ENCODE data around the gene ACAD9. TPM values are rescaled to one million over a fixed set of nuclear protein-coding genes. Genes with fewer than 3 reads are reported as not detected.

ACAD9 gene
- total and polyA plus RNA-seq, 12 donors, result 20.8 to 45.9 (median 37.2) TPM

- no peak overlapping the region for H3K27ac ChIP-seq
- TF ChIP-seq CTCF (IDR thresholded peaks at IDR 0.05), result no peak
- H3K36me3 ChIP-seq, result peaks cover 0 to 82% (median 13%) of the 10 kb centered on the region in 9 donors
- H3K9me3 ChIP-seq, result no peaks in the 10 kb centered on the region
- no peak for DNase-seq
- peaks cover 0 to 30% (median 15%) of the 10 kb centered on the region in 9 donors for H3K4me1 ChIP-seq
- ATAC-seq, result no peak
- H3K4me3 ChIP-seq, result no peak overlapping the region
- intact Hi-C loops (cut with DNase I), result no loop called here
- H3K27me3 ChIP-seq, result no peaks in the 10 kb centered on the region
- 95 to 100% methylated on average over 1 of the region's 1 CpG for WGBS, 2 donors
These were observed 5.6 kb downstream of the ACAD9 start for GRCh38 chr3:128884992-128885391.

DNA sequence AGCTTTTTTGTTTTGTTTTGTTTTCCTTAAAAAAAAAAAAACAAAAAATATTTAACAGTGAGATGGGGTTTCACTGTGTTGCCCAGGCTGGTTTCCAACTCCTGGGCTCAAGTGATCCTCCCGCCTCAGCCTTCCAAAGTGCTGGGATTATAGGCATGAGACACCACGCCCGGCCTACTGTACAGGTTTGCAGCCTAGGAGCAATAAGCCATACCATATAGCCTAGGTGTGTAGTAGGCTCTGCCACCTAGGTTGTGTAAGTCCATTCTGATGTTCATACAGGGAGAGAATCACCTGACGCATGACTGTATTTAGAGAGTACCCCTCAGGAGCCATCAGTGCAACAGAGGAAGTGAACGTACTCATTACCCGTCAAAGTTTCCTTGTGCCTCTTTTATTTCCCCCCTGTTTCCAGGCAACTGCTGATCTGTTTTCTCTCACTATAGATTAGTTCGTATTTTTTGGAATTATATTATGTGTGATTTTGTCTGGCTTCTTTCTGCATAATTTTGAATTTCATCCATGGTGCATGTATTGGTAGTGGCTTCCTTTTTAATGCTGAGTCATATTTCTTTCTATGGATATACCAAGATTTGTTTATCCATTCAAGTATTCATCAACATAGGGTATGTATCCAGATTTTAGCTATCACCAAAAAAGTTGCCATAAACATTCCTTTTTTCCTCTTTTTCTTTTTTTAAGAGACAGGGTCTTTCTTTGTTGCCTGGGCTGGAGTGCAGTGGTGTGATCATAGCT lies 9.9 kb downstream of the ACAD9 start:
- intact Hi-C loops (cut with DNase I), result no loop called here
- peaks cover 0 to 88% (median 18%) of the 10 kb centered on the region in 9 donors for H3K36me3 ChIP-seq
- ATAC-seq (no peak), DNase-seq (no peak)
- no peaks in the 10 kb centered on the region for H3K9me3 ChIP-seq
- no peak overlapping the region for H3K27ac ChIP-seq
- H3K4me3 ChIP-seq, result no peak overlapping the region
- WGBS, 2 donors, result 94 to 96% methylated on average over 7 of the region's 7 CpGs
- no peaks in the 10 kb centered on the region for H3K27me3 ChIP-seq
- no peaks in the 10 kb centered on the region for H3K4me1 ChIP-seq
- TF ChIP-seq CTCF (IDR thresholded peaks at IDR 0.05), result no peak

- H3K27me3 ChIP-seq, result no peaks in the 10 kb centered on the region
- 79 to 80% methylated on average over 11 of the region's 11 CpGs for WGBS, 2 donors
- no peak overlapping the region for H3K27ac ChIP-seq
- DNase-seq, result no peak
- intact Hi-C loops (cut with DNase I), result no loop called here
- no peak overlapping the region for H3K4me3 ChIP-seq
- TF ChIP-seq CTCF (IDR thresholded peaks at IDR 0.05), result no peak
- peaks cover 0 to 99% (median 62%) of the 10 kb centered on the region in 9 donors for H3K36me3 ChIP-seq
- H3K9me3 ChIP-seq, result no peaks in the 10 kb centered on the region
- ATAC-seq, result peak in 2 of 8 donors; percentile 19 to 34
- peaks cover 0 to 6% (median 0%) of the 10 kb centered on the region in 9 donors for H3K4me1 ChIP-seq
These were observed 16.6 kb downstream of the ACAD9 start for GRCh38 chr3:128895843-128896697.

DNA sequence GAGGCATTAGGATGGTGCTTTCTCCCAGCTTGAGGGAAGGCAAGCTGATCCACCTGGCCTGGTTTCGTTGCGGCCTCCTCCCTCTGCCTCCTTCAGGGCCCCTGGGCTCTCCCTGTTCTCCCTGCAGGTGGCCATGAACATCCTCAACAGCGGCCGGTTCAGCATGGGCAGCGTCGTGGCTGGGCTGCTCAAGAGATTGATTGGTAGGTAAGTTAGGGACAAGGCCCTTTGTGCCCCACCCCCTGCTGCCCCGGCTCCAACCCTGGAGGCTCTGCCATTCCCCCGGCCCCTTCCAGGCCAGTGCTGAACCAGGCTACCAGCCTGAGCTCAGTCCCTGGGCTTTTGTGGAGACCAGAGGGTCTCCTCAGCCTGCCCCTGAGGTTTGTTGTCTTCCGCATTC lies 23.0 kb downstream of the ACAD9 start:
- Histone ChIP-seq H3K4me3 (no peak overlapping the region), H3K4me1 (peaks cover 0 to 3% (median 0%) of the 10 kb centered on the region in 9 donors), H3K9me3 (no peaks in the 10 kb centered on the region), H3K27ac (no peak overlapping the region), H3K36me3 (peaks cover 0 to 100% (median 92%) of the 10 kb centered on the region in 9 donors), H3K27me3 (no peaks in the 10 kb centered on the region)
- TF ChIP-seq CTCF (IDR thresholded peaks at IDR 0.05), result no peak
- DNase-seq (no peak), ATAC-seq (no peak)
- WGBS, 2 donors, result 95 to 97% methylated on average over 9 of the region's 9 CpGs
- intact Hi-C loops (cut with DNase I), result no loop called here
